ENCODE results near the gene BICDL2.

BICDL2 gene

DNA sequence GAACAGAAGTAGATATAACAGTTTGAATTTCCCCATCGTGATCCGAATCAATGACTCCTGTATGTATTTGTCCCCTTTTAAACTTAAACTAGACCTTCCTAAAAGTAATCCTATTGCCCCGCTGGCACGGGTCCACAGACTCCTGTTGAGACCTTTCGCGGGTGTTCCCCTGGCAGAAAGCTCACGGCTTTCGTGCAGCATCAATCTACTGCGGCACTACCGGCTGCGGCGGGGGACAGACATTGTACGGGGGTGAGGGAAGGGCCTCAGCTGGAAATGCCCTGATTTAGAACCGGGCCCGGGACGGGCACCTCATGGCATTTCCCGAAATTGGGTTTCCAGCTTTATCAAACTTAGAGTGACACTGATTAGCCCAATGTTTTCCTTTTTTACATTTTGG lies 43.3 kb upstream of the BICDL2 start:
- no peak overlapping the region for H3K4me3 ChIP-seq (ENCODE audit: low read depth, low read length)
- TF ChIP-seq MZF1 (tag by site-specific recombination; IDR thresholded peaks at IDR 0.05; ENCODE audit: borderline replicate concordance), result no peak
- TF ChIP-seq ZBTB8A (tag by site-specific recombination; IDR thresholded peaks at IDR 0.05), result no peak
- no peak for TF ChIP-seq ZNF843 (tag by site-specific recombination; IDR thresholded peaks at IDR 0.05)
- TF ChIP-seq ZNF175 (tag by site-specific recombination; IDR thresholded peaks at IDR 0.05), result no peak
- no peak for TF ChIP-seq BCL11B (tag by site-specific recombination; IDR thresholded peaks at IDR 0.05; ENCODE audit: low read depth)
- no peak for TF ChIP-seq ZBTB7A (tag by site-specific recombination; IDR thresholded peaks at IDR 0.05; ENCODE audit: low read depth)
- TF ChIP-seq, protein P1, sequence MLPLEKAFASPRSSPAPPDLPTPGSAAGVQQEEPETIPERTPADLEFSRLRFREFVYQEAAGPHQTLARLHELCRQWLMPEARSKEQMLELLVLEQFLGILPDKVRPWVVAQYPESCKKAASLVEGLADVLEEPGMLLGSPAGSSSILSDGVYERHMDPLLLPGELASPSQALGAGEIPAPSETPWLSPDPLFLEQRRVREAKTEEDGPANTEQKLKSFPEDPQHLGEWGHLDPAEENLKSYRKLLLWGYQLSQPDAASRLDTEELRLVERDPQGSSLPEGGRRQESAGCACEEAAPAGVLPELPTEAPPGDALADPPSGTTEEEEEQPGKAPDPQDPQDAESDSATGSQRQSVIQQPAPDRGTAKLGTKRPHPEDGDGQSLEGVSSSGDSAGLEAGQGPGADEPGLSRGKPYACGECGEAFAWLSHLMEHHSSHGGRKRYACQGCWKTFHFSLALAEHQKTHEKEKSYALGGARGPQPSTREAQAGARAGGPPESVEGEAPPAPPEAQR (tag by site-specific recombination; IDR thresholded peaks at IDR 0.05), result no peak
- no peak for TF ChIP-seq ZNF138 (tag by site-specific recombination; IDR thresholded peaks at IDR 0.05; ENCODE audit: borderline replicate concordance)
- TF ChIP-seq KLF7 (tag by site-specific recombination; IDR thresholded peaks at IDR 0.05; ENCODE audit: borderline replicate concordance), result no peak
- no peak for TF ChIP-seq ZNF169 (tag by site-specific recombination; IDR thresholded peaks at IDR 0.05)
- no peak for TF ChIP-seq ZNF37A (tag by site-specific recombination; IDR thresholded peaks at IDR 0.05)
- no peak for TF ChIP-seq ZNF549 (tag by site-specific recombination; IDR thresholded peaks at IDR 0.05)
- TF ChIP-seq, protein P2, sequence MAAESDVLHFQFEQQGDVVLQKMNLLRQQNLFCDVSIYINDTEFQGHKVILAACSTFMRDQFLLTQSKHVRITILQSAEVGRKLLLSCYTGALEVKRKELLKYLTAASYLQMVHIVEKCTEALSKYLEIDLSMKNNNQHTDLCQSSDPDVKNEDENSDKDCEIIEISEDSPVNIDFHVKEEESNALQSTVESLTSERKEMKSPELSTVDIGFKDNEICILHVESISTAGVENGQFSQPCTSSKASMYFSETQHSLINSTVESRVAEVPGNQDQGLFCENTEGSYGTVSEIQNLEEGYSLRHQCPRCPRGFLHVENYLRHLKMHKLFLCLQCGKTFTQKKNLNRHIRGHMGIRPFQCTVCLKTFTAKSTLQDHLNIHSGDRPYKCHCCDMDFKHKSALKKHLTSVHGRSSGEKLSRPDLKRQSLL (tag by site-specific recombination; IDR thresholded peaks at IDR 0.05), result no peak
- no peak for TF ChIP-seq ZNF624 (tag by site-specific recombination; IDR thresholded peaks at IDR 0.05)
- TF ChIP-seq KLF9 (tag by site-specific recombination; IDR thresholded peaks at IDR 0.05; ENCODE audit: low read depth), result no peak
- TF ChIP-seq ZNF423 (tag by site-specific recombination; IDR thresholded peaks at IDR 0.05), result no peak
- TF ChIP-seq ZNF350 (tag by site-specific recombination; IDR thresholded peaks at IDR 0.05), result no peak
- no peak for TF ChIP-seq ZNF433 (tag by site-specific recombination; IDR thresholded peaks at IDR 0.05; ENCODE audit: low read depth)
- no peak for TF ChIP-seq TCF7L2 (IDR thresholded peaks at IDR 0.05; ENCODE audit: borderline replicate concordance, low read depth, low read length)
- no peak for TF ChIP-seq ZNF585B (tag by site-specific recombination; IDR thresholded peaks at IDR 0.05)
- H3K4me1 ChIP-seq (ENCODE audit: control insufficient read depth, insufficient read depth, low read length), result no peaks in the 10 kb centered on the region
- ChIA-PET CTCF (interaction anchor here (1.1 to 1.7 kb wide), 3 partner anchors 18 to 21 kb away, joined by 4 to 5 read pairs (median 5); no protein-coding TSS in a partner anchor), POLR2A (no interaction called here)
- no peaks in the 10 kb centered on the region for H3K36me3 ChIP-seq (ENCODE audit: control insufficient read depth in 2 of 2, insufficient read depth in 1 of 2, low read length in 2 of 2)
- no peak overlapping the region for H3K27ac ChIP-seq (ENCODE audit: extremely low read depth, low read depth, low read length)
- no peaks in the 10 kb centered on the region for H3K9me3 ChIP-seq (ENCODE audit: control insufficient read depth, insufficient read depth, low read depth, low read length)

DNA sequence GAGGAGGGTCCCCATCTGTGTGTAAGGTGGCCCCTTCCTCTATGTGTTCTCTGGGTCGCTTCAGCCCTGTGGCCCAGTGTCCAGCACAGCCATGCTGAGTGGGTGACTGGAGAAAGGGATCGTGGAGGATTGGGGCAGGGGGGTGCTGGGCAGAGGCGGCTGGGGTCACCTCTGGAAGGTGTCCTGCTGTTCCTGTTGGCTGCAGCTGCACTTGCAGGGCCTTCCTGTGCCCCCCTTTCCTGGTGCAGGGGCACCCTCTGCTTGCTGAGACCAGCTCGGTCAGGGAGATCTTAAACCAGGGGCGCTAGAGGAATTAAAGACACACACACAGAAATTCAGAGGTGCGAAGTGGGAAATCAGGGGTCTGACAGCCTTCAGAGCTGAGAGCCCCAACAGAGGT lies 39.8 kb upstream of the BICDL2 start:
- ChIA-PET POLR2A (no interaction called here), CTCF (interaction anchor here (0.6 to 1.7 kb wide), 3 partner anchors 18 to 133 kb away, joined by 3 to 5 read pairs (median 3); no protein-coding TSS in a partner anchor)
- no peaks in the 10 kb centered on the region for H3K9me3 ChIP-seq (ENCODE audit: control insufficient read depth, insufficient read depth, low read depth, low read length)
- H3K27ac ChIP-seq (ENCODE audit: extremely low read depth, low read depth, low read length), result no peak overlapping the region
- no peaks in the 10 kb centered on the region for H3K36me3 ChIP-seq (ENCODE audit: control insufficient read depth in 2 of 2, insufficient read depth in 1 of 2, low read length in 2 of 2)
- TF ChIP-seq, protein P3, sequence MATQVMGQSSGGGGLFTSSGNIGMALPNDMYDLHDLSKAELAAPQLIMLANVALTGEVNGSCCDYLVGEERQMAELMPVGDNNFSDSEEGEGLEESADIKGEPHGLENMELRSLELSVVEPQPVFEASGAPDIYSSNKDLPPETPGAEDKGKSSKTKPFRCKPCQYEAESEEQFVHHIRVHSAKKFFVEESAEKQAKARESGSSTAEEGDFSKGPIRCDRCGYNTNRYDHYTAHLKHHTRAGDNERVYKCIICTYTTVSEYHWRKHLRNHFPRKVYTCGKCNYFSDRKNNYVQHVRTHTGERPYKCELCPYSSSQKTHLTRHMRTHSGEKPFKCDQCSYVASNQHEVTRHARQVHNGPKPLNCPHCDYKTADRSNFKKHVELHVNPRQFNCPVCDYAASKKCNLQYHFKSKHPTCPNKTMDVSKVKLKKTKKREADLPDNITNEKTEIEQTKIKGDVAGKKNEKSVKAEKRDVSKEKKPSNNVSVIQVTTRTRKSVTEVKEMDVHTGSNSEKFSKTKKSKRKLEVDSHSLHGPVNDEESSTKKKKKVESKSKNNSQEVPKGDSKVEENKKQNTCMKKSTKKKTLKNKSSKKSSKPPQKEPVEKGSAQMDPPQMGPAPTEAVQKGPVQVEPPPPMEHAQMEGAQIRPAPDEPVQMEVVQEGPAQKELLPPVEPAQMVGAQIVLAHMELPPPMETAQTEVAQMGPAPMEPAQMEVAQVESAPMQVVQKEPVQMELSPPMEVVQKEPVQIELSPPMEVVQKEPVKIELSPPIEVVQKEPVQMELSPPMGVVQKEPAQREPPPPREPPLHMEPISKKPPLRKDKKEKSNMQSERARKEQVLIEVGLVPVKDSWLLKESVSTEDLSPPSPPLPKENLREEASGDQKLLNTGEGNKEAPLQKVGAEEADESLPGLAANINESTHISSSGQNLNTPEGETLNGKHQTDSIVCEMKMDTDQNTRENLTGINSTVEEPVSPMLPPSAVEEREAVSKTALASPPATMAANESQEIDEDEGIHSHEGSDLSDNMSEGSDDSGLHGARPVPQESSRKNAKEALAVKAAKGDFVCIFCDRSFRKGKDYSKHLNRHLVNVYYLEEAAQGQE (tag by site-specific recombination; IDR thresholded peaks at IDR 0.05), result no peak
- TF ChIP-seq ZNF274 (IDR thresholded peaks at IDR 0.05; ENCODE audit: low read length) (no peak), ZNF274 (tag by site-specific recombination; IDR thresholded peaks at IDR 0.05; ENCODE audit: borderline replicate concordance) (no peak), ZNF184 (tag by site-specific recombination; IDR thresholded peaks at IDR 0.05) (no peak), ZNF132 (tag by site-specific recombination; IDR thresholded peaks at IDR 0.05; ENCODE audit: borderline replicate concordance) (no peak), ZNF202 (tag by site-specific recombination; IDR thresholded peaks at IDR 0.05; ENCODE audit: borderline replicate concordance) (no peak), ZNF433 (tag by site-specific recombination; IDR thresholded peaks at IDR 0.05; ENCODE audit: low read depth) (no peak), ZNF350 (tag by site-specific recombination; IDR thresholded peaks at IDR 0.05) (no peak)
- TF ChIP-seq, protein P4, sequence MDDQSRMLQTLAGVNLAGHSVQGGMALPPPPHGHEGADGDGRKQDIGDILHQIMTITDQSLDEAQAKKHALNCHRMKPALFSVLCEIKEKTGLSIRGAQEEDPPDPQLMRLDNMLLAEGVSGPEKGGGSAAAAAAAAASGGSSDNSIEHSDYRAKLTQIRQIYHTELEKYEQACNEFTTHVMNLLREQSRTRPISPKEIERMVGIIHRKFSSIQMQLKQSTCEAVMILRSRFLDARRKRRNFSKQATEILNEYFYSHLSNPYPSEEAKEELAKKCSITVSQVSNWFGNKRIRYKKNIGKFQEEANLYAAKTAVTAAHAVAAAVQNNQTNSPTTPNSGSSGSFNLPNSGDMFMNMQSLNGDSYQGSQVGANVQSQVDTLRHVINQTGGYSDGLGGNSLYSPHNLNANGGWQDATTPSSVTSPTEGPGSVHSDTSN (CRISPR knock-in tag; IDR thresholded peaks at IDR 0.05), result no peak
- TF ChIP-seq, protein P1 (tag by site-specific recombination; IDR thresholded peaks at IDR 0.05), result no peak
- no peaks in the 10 kb centered on the region for H3K4me1 ChIP-seq (ENCODE audit: control insufficient read depth, insufficient read depth, low read length)
- H3K4me3 ChIP-seq (ENCODE audit: low read depth, low read length), result no peak overlapping the region

Measured in HEK293 (cell line).